22Rv1 (cell line): Measurements from ENCODE around the gene B4GALNT3.

Experiments
- CTCF ChIP-seq: fragments of 450-650 bp; IDR thresholded peaks from 2 replicates; pipeline ENCODE4 v1.5.1; 2017; ENCODE audit warnings: mild to moderate bottlenecking
- ZFX ChIP-seq: fragments of 450-650 bp; IDR thresholded peaks from 2 replicates; pipeline ENCODE4 v1.6.1; 2017; ENCODE audit warnings: antibody characterized with exemption, borderline replicate concordance

GRCh38 chr12:501722-502447, 42.1 kb downstream of the B4GALNT3 start:
- TF ChIP-seq CTCF = no peak
- TF ChIP-seq ZFX = no peak
